A172 (cell line): ENCODE results near the gene CLDN34. TPM values are rescaled to one million over a fixed set of nuclear protein-coding genes. Genes with fewer than 3 reads are reported as not detected.

Experiments
- DNase-seq: peaks from one replicate; pipeline ENCODE4 v3.0.0-alpha.2; 2015; ENCODE audit warnings: low spot score
- total RNA-seq: library from RNA; depleted of rRNA; stranded (reverse); fragments of >200 nt; shearing (Covaris generic); gene quantifications from 2 replicates; pipeline ENCODE4 v1.2.3, GENCODE V29; 2014; rRNA removed

CLDN34 gene
- total RNA-seq, 1 experiment from 2014 or later, result not detected

DNA sequence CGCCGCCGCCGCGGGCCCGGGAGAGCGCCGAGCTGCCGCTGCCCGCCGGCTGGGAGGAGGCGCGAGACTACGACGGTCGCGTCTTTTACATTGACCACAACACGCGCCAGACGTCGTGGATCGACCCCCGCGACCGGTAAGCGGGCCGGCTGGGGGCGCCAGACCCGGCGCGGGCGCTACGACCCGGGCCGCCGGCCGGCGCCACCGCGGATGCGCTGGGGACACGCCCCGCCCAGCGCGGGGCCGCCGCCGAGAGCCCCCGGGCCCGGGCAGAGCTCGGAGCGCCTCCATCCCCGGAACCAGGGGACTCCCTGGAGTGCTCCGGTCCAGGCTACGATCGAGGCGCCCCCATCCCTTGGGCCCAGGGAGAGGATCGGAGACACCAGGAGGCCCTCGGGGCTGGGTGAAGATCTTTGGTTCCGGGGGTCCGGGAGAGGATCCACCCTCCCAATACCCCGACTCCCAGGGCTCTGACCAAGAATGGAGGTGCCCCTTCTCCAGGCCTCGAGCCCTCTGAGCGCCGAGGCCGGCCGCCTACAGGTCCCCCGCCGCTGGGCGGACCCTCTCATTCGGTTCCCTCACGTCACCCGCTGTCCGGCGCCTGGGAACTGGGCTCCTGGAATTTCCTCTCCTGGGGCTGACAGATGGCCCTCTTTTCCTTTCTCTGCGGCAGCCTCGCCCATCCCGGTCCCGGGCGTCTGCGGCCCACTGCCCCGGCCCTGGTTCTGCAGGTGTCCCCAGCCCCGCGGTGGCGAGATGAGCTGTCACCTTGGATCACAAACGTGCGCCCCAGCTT is 48.8 kb downstream of the CLDN34 start:
- no peak for DNase-seq

DNA sequence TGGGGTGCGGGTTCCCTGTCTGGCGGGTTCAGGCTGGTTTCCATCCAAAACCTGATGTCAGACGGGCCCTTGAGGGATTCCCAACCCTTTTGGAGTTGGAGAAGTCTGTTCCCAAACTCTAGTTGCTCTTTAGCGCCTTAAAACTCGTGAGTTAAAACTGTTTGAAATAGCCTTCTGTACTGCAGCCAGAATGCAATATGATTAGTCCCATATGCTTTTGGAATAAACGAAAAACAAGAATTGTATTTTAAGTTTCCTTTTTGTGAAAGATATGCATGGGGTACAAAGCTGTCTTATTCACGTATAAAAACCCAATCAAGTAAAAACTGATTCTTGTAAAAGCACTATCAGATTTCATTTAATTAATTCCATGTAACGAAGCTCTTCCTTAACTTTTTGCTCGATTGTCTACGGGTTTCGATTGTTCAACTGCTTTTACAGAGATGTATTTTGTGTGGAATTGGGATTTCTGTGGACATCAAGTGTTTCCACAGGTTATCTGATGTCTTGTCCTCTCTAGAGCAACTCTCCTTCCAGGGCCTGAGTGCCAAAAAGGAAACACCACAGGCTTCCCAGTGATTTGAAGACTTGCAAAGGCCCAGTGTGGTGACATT is 49.5 kb downstream of the CLDN34 start:
- DNase-seq, result no peak

DNA sequence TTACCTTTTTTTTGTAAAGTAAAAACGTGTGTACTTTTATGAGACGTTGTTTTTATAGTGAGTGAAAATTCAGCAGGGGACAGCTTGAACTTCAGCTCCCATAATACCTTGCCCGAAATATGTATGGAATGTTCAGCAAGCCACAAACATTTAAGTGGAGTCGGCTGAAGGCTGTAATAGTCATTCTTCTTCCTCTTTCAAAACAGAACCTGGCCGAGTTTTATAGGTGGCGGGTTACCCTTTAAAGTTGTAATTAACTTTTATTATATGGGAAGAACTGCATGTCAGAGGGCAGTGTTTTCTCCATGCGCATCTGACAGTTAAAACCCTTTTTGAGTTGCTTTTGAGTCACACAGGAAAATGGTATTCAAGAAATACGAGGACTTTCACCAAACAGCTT is 50.7 kb downstream of the CLDN34 start:
- peak; percentile 92 for DNase-seq

Other genes starting within 250 kb of the CLDN34 start
- 0.98 and 1.4 TPM in 2 replicates for gene GPR143, start 201.5 kb upstream of the CLDN34 start, total RNA-seq
- gene SHROOM2, start 180.9 kb upstream of the CLDN34 start, total RNA-seq, result 1.4 and 2.8 TPM in 2 replicates
- 16.8 and 21.9 TPM in 2 replicates for gene CLCN4, start 189.6 kb downstream of the CLDN34 start, total RNA-seq